ENCODE data around the gene MCRS1.

MCRS1 gene

DNA sequence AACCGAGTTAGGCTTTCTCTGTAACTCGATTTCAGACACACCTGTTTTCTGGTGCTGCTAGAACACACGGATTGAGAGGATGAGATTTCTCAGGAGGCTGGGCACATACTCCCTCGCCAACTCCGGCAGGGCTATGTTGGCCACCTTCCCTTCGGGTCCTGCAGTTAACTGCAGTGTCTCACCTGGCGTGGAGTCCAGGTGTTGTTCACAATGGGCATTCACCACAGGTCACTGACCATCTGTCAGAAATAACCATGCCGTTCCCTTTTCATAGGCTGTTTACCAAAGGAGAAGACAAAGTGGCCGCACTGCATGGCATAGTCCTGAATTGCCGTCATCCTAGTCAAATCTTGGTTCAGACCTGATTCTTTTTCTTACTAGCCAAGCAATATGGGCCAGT, 34.6 kb downstream of the MCRS1 start:
- Histone ChIP-seq H2AK5ac (ENCODE audit: low read length) (no peak overlapping the region), H3K79me1 (ENCODE audit: low read length) (no peaks in the 10 kb centered on the region), H4K8ac (ENCODE audit: low read depth, low read length) (no peak overlapping the region), H3K4me3 (ENCODE audit: low read depth, low read length) (no peak overlapping the region), H3K4ac (ENCODE audit: low read depth, low read length) (no peak overlapping the region), H3K79me2 (ENCODE audit: control insufficient read depth, insufficient read depth, low read length, poor library complexity) (no peaks in the 10 kb centered on the region), H3K4me1 (ENCODE audit: control insufficient read depth in 1 of 2, insufficient read depth in 2 of 2, low read length in 2 of 2) (peaks cover 3 to 8% of the 10 kb centered on the region in 2 experiments), H3K18ac (ENCODE audit: low read length) (no peak overlapping the region), H3K27me3 (ENCODE audit: insufficient read depth, low read length) (peaks cover 29% of the 10 kb centered on the region), H3K9me3 (ENCODE audit: insufficient read depth, low read depth, low read length) (no peaks in the 10 kb centered on the region), H3K27ac (ENCODE audit: low read depth, low read length) (no peak overlapping the region), H3K4me2 (ENCODE audit: low read length) (no peak overlapping the region), H4K91ac (ENCODE audit: low read depth, low read length) (no peak overlapping the region), H2AFZ (ENCODE audit: insufficient read depth, low read length, poor library complexity) (no peak overlapping the region), H3K36me3 (ENCODE audit: control insufficient read depth in 1 of 2, insufficient read depth in 2 of 2, low read length in 2 of 2) (peaks cover 0 to 2% of the 10 kb centered on the region in 2 experiments), H2BK120ac (ENCODE audit: insufficient read depth, low read length, poor library complexity) (no peak overlapping the region), H3K14ac (ENCODE audit: low read length) (no peak overlapping the region), H2BK12ac (ENCODE audit: low read length) (no peak overlapping the region), H4K12ac (ENCODE audit: low read depth, low read length) (no peak overlapping the region), H3K9ac (ENCODE audit: low read length) (no peak overlapping the region), H3K23ac (ENCODE audit: low read length) (no peak overlapping the region), H2BK5ac (ENCODE audit: low read depth, low read length, poor library complexity) (no peak overlapping the region)
- DNase-seq, result no peak
- no CpG with 5 or more reads among the region's 10 CpGs for WGBS (ENCODE audit: extremely low coverage, insufficient coverage, insufficient read length)

DNA sequence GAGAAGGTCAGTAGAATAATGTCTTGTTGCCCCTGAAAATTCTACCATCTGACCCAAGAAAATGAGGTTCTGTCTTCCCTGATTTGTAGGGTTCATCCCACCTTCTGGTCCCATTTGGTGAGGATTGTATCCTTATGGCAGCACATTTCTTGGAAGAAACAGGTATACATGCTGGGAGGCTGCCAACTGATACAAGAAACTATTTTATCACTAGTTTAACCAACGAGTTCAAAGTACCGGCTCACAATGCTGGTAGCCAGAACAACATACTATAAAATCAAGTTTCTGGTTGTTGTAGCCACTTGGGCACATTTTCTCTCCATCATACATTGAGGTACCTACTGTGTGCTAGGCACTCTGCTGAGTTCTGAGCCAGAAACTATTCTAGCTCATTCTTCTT, 36.2 kb downstream of the MCRS1 start:
- Histone ChIP-seq H3K18ac (ENCODE audit: low read length) (no peak overlapping the region), H3K4me1 (ENCODE audit: control insufficient read depth in 1 of 2, insufficient read depth in 2 of 2, low read length in 2 of 2) (no peaks in the 10 kb centered on the region), H2BK5ac (ENCODE audit: low read depth, low read length, poor library complexity) (no peak overlapping the region), H3K27me3 (ENCODE audit: insufficient read depth, low read length) (peaks cover 14% of the 10 kb centered on the region), H4K8ac (ENCODE audit: low read depth, low read length) (no peak overlapping the region), H3K4ac (ENCODE audit: low read depth, low read length) (no peak overlapping the region), H3K36me3 (ENCODE audit: control insufficient read depth in 1 of 2, insufficient read depth in 2 of 2, low read length in 2 of 2) (peaks cover 2 to 3% of the 10 kb centered on the region in 2 experiments), H3K9ac (ENCODE audit: low read length) (no peak overlapping the region), H3K23ac (ENCODE audit: low read length) (no peak overlapping the region), H2BK12ac (ENCODE audit: low read length) (no peak overlapping the region), H3K79me1 (ENCODE audit: low read length) (no peaks in the 10 kb centered on the region), H4K12ac (ENCODE audit: low read depth, low read length) (no peak overlapping the region), H3K4me2 (ENCODE audit: low read length) (no peak overlapping the region), H3K14ac (ENCODE audit: low read length) (no peak overlapping the region), H2AK5ac (ENCODE audit: low read length) (no peak overlapping the region), H3K79me2 (ENCODE audit: control insufficient read depth, insufficient read depth, low read length, poor library complexity) (no peaks in the 10 kb centered on the region), H2AFZ (ENCODE audit: insufficient read depth, low read length, poor library complexity) (no peak overlapping the region), H4K91ac (ENCODE audit: low read depth, low read length) (no peak overlapping the region), H2BK120ac (ENCODE audit: insufficient read depth, low read length, poor library complexity) (no peak overlapping the region), H3K9me3 (ENCODE audit: insufficient read depth, low read depth, low read length) (no peaks in the 10 kb centered on the region), H3K4me3 (ENCODE audit: low read depth, low read length) (no peak overlapping the region), H3K27ac (ENCODE audit: low read depth, low read length) (no peak overlapping the region)
- no CpG with 5 or more reads among the region's 2 CpGs for WGBS (ENCODE audit: extremely low coverage, insufficient coverage, insufficient read length)
- no peak for DNase-seq

DNA sequence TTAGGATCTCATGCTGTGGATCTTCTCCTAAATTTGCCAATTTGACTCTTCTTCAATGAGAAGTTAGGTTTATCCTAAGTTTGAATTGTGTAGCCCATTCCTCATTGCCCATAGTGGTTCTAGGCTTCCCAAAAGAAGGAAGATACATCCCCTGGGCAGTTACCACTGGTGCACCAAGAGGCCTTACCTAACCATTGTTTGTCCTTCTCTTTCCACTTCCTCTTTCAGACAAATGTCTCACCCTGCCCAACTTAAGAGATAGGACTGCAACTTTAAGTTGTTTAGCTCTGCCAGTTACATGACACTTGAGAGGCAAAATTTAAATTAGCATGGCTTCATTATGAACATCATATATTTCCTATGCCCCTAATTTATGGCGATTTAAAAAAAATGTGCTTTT, 38.5 kb downstream of the MCRS1 start:
- Histone ChIP-seq H3K36me3 (ENCODE audit: control insufficient read depth in 1 of 2, insufficient read depth in 2 of 2, low read length in 2 of 2) (peaks cover 14 to 17% of the 10 kb centered on the region in 2 experiments), H2AK5ac (ENCODE audit: low read length) (no peak overlapping the region), H3K4ac (ENCODE audit: low read depth, low read length) (no peak overlapping the region), H3K14ac (ENCODE audit: low read length) (no peak overlapping the region), H3K4me2 (ENCODE audit: low read length) (no peak overlapping the region), H3K27me3 (ENCODE audit: insufficient read depth, low read length) (no peaks in the 10 kb centered on the region), H2AFZ (ENCODE audit: insufficient read depth, low read length, poor library complexity) (no peak overlapping the region), H2BK120ac (ENCODE audit: insufficient read depth, low read length, poor library complexity) (no peak overlapping the region), H3K9me3 (ENCODE audit: insufficient read depth, low read depth, low read length) (no peaks in the 10 kb centered on the region), H3K18ac (ENCODE audit: low read length) (no peak overlapping the region), H3K27ac (ENCODE audit: low read depth, low read length) (no peak overlapping the region), H4K12ac (ENCODE audit: low read depth, low read length) (no peak overlapping the region), H4K8ac (ENCODE audit: low read depth, low read length) (no peak overlapping the region), H2BK12ac (ENCODE audit: low read length) (no peak overlapping the region), H2BK5ac (ENCODE audit: low read depth, low read length, poor library complexity) (no peak overlapping the region), H3K9ac (ENCODE audit: low read length) (no peak overlapping the region), H3K4me3 (ENCODE audit: low read depth, low read length) (no peak overlapping the region), H4K91ac (ENCODE audit: low read depth, low read length) (no peak overlapping the region), H3K79me1 (ENCODE audit: low read length) (no peaks in the 10 kb centered on the region), H3K4me1 (ENCODE audit: control insufficient read depth in 1 of 2, insufficient read depth in 2 of 2, low read length in 2 of 2) (no peaks in the 10 kb centered on the region), H3K79me2 (ENCODE audit: control insufficient read depth, insufficient read depth, low read length, poor library complexity) (no peaks in the 10 kb centered on the region), H3K23ac (ENCODE audit: low read length) (no peak overlapping the region)
- DNase-seq, result no peak
- WGBS (ENCODE audit: extremely low coverage, insufficient coverage, insufficient read length), result no CpG with 5 or more reads among the region's 1 CpG

DNA sequence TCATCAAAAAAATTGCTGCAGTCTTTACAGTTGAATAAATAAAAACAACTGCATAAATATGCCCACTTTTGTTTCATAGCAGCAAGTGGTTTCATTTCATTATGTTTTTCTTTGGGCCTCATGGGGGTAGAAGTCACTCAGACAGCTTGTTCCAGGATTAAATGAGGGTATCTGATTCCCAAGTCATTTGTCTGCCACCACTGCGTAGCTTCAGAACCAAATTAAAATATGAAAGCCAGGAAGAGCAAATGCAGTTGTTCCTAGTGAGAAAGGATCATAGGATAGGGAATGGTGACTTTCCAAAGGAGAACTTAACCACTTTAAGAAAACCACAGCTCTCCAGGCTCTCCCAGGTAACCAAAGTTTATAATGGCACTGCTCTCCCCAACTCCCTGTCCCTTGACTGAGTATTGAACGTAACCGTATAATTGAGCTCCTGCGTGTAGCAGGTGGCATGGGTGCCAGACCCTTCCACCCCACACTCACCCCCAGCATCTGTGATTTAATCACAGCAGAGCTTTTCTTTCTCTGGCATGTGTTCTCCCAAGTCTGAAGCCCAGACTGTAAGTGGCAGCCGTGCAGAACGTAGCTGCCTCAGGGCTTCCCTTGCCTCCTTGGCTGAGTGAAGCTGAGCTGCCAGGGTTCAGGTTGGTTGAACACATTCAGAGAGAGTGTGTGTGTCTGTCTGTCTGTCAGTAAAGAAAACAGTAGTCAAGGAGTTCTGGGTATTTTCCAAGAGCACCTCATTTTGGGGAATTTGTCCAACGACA, 40.4 kb downstream of the MCRS1 start:
- no CpG with 5 or more reads among the region's 7 CpGs for WGBS (ENCODE audit: extremely low coverage, insufficient coverage, insufficient read length)
- Histone ChIP-seq H2BK5ac (ENCODE audit: low read depth, low read length, poor library complexity) (no peak overlapping the region), H4K12ac (ENCODE audit: low read depth, low read length) (no peak overlapping the region), H2BK12ac (ENCODE audit: low read length) (no peak overlapping the region), H3K23ac (ENCODE audit: low read length) (no peak overlapping the region), H3K4me1 (ENCODE audit: control insufficient read depth in 1 of 2, insufficient read depth in 2 of 2, low read length in 2 of 2) (no peaks in the 10 kb centered on the region), H2AK5ac (ENCODE audit: low read length) (no peak overlapping the region), H2AFZ (ENCODE audit: insufficient read depth, low read length, poor library complexity) (no peak overlapping the region), H3K79me1 (ENCODE audit: low read length) (no peaks in the 10 kb centered on the region), H4K91ac (ENCODE audit: low read depth, low read length) (no peak overlapping the region), H3K27me3 (ENCODE audit: insufficient read depth, low read length) (no peaks in the 10 kb centered on the region), H4K8ac (ENCODE audit: low read depth, low read length) (no peak overlapping the region), H3K4me3 (ENCODE audit: low read depth, low read length) (no peak overlapping the region), H3K14ac (ENCODE audit: low read length) (no peak overlapping the region), H3K18ac (ENCODE audit: low read length) (no peak overlapping the region), H3K27ac (ENCODE audit: low read depth, low read length) (no peak overlapping the region), H3K9me3 (ENCODE audit: insufficient read depth, low read depth, low read length) (no peaks in the 10 kb centered on the region), H3K4ac (ENCODE audit: low read depth, low read length) (no peak overlapping the region), H3K9ac (ENCODE audit: low read length) (no peak overlapping the region), H3K4me2 (ENCODE audit: low read length) (no peak overlapping the region), H3K36me3 (ENCODE audit: control insufficient read depth in 1 of 2, insufficient read depth in 2 of 2, low read length in 2 of 2) (peaks cover 16 to 22% of the 10 kb centered on the region in 2 experiments), H3K79me2 (ENCODE audit: control insufficient read depth, insufficient read depth, low read length, poor library complexity) (no peaks in the 10 kb centered on the region), H2BK120ac (ENCODE audit: insufficient read depth, low read length, poor library complexity) (no peak overlapping the region)
- DNase-seq, result no peak
